AG04450 (cell line): ENCODE results near the gene CCDC38. TPM values are rescaled to one million over a fixed set of nuclear protein-coding genes. Genes with fewer than 3 reads are reported as not detected.
A peak's percentile ranks its signal among the peaks of the same experiment; 100 is the strongest.

Source experiments
- CTCF ChIA-PET: fragments of 300-600, 350-600 bp; formaldehyde crosslinking; extraction: SDS; loops from one replicate; lab custom pipeline; 2022; ENCODE audit warnings: antibody characterized with exemption, inconsistent platforms; lab: Charles Lee
- POLR2A ChIA-PET: fragments of 350-600 bp; formaldehyde crosslinking; extraction: SDS; loops from one replicate; lab custom pipeline; 2021; ENCODE audit warnings: antibody characterized with exemption, inconsistent platforms; lab: Yijun Ruan, JAX
- DNase-seq: peaks from one replicate; pipeline ENCODE4 v3.0.0-alpha.2; 2011; ENCODE audit warnings: low read depth, low spot score
- H3K27ac ChIP-seq: one replicate; pipeline ENCODE4 v1.5.1; 2012; ENCODE audit warnings: low read depth, low read length, control low read depth
- H3K27me3 ChIP-seq: one replicate; pipeline ENCODE4 v1.6.0; 2012; ENCODE audit warnings: low read length; ENCODE audit not compliant: control insufficient read depth, insufficient read depth
- H3K4me3 ChIP-seq: 2 replicates; pipeline ENCODE4 v1.5.1; 2011; ENCODE audit warnings: mild to moderate bottlenecking, low read depth, low read length, control low read depth
- H3K9me3 ChIP-seq: 2 replicates; pipeline ENCODE4 v1.5.1; 2012; ENCODE audit warnings: low read length; ENCODE audit not compliant: control insufficient read depth, insufficient read depth
- polyA plus RNA-seq: library from polyadenylated mRNA; depleted of rRNA; stranded (reverse); fragments of >200 nt; gene quantifications from 2 replicates; pipeline ENCODE4 v1.2.3, GENCODE V29; 2011; rRNA removed
- TF ChIP-seq, protein P1 (sequence below): IDR thresholded peaks from 2 replicates; pipeline ENCODE4 v1.5.1; 2011; ENCODE audit warnings: low read depth, low read length, control low read depth, inconsistent platforms

The CCDC38 gene
- polyA plus RNA-seq, 1 experiment = not detected

DNA sequence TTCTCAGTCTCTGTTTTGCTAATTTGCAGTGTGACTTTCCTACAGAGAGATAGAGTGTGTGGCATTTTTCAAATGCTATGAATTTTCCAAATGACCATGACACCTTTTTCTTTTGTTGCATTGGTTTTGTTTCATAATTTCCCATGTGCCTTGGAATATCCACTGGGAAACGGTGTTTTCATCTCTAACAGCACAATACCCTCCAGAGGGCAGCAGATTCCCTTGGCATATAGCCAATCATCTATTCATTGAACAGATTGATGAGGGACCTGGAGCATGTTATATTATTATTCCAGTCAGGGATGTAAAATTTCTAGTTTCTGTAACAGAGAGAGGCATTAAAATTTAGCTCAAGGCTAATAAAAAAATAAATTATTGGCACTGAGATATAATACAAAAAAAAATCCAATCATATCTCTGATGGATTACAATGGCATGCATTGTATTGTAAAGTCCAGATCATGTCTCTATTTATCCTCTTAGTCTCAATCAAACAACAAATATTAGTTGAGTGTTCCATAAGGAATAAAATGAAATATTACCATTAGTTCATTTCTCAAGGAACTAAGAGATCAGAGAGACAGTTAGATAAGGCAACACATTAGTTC, 122.2 kb downstream of the CCDC38 start:
- TF ChIP-seq, protein P1, sequence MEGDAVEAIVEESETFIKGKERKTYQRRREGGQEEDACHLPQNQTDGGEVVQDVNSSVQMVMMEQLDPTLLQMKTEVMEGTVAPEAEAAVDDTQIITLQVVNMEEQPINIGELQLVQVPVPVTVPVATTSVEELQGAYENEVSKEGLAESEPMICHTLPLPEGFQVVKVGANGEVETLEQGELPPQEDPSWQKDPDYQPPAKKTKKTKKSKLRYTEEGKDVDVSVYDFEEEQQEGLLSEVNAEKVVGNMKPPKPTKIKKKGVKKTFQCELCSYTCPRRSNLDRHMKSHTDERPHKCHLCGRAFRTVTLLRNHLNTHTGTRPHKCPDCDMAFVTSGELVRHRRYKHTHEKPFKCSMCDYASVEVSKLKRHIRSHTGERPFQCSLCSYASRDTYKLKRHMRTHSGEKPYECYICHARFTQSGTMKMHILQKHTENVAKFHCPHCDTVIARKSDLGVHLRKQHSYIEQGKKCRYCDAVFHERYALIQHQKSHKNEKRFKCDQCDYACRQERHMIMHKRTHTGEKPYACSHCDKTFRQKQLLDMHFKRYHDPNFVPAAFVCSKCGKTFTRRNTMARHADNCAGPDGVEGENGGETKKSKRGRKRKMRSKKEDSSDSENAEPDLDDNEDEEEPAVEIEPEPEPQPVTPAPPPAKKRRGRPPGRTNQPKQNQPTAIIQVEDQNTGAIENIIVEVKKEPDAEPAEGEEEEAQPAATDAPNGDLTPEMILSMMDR = peak; percentile 65
- peaks cover 5% of the 10 kb centered on the region for H3K27me3 ChIP-seq
- POLR2A ChIA-PET = no interaction called here
- no peak overlapping the region for H3K4me3 ChIP-seq
- no peak overlapping the region for H3K27ac ChIP-seq
- DNase-seq = peak; percentile 23
- H3K9me3 ChIP-seq = no peaks in the 10 kb centered on the region
- CTCF ChIA-PET = interaction anchor here (0.5 to 1.0 kb wide), 5 partner anchors 11 to 267 kb away, joined by 3 to 6 read pairs (median 3); no protein-coding TSS in a partner anchor

Other genes starting within 250 kb of the CCDC38 start
- 132 and 147 TPM in 2 replicates for gene NTN4, start 151.8 kb downstream of the CCDC38 start, polyA plus RNA-seq
- gene SNRPF, start 83.7 kb downstream of the CCDC38 start, polyA plus RNA-seq = 12.7 and 21.4 TPM in 2 replicates
- 0.04 and 0.12 TPM in 2 replicates for gene AMDHD1, start 717 bp upstream of the CCDC38 start, polyA plus RNA-seq
- 0.02 and 0.06 TPM in 2 replicates for gene HAL, start 53.7 kb upstream of the CCDC38 start, polyA plus RNA-seq
- 77.2 and 93.6 TPM in 2 replicates for gene LTA4H, start 93.0 kb upstream of the CCDC38 start, polyA plus RNA-seq